ENCODE results near the gene SHISAL1.

Gene SHISAL1

DNA sequence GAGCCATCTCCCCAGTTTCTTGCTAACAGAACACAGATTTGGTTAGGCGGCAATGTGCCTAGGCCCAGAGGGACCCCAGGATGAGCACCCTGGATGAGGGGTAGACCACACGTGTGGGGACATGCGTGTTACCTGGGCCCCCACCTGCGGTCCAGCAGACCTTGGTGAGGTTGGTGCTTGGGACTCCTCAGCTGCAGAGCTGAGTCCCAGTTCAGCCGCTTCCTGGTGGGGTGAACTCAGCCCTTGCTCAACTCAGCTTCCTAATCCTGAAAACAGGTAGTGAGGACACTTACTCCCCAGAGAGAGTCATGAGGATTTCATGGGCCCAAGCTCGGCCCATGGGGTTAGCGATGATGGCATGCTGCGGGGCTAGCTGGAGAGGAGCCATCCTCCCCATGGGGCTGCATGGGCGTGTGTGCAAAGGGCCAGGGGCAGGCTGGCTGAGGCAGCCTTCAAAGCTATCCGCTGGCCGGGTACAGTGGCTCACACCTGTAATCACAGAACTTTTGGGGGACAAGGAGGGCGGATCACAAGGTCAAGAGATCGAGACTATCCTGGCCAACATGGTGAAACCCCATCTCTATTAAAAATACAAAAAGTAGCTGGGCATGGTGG, 46.9 kb upstream of the SHISAL1 start:
- Histone ChIP-seq H3K4ac (ENCODE audit: low read depth, low read length) (no peak overlapping the region), H4K91ac (ENCODE audit: low read depth, low read length) (no peak overlapping the region), H3K9me3 (ENCODE audit: insufficient read depth, low read depth, low read length) (no peaks in the 10 kb centered on the region), H2AFZ (ENCODE audit: insufficient read depth, low read length, poor library complexity) (no peak overlapping the region), H3K27ac (ENCODE audit: low read depth, low read length) (no peak overlapping the region), H3K14ac (ENCODE audit: low read length) (no peak overlapping the region), H3K36me3 (ENCODE audit: control insufficient read depth in 1 of 2, insufficient read depth in 2 of 2, low read length in 2 of 2) (no peaks in the 10 kb centered on the region), H2BK12ac (ENCODE audit: low read length) (no peak overlapping the region), H2BK5ac (ENCODE audit: low read depth, low read length, poor library complexity) (no peak overlapping the region), H3K23ac (ENCODE audit: low read length) (no peak overlapping the region), H3K27me3 (ENCODE audit: insufficient read depth, low read length) (no peaks in the 10 kb centered on the region), H4K12ac (ENCODE audit: low read depth, low read length) (no peak overlapping the region), H3K79me1 (ENCODE audit: low read length) (no peaks in the 10 kb centered on the region), H3K18ac (ENCODE audit: low read length) (no peak overlapping the region), H3K4me3 (ENCODE audit: low read depth, low read length) (no peak overlapping the region), H3K4me2 (ENCODE audit: low read length) (no peak overlapping the region), H2BK120ac (ENCODE audit: insufficient read depth, low read length, poor library complexity) (no peak overlapping the region), H2AK5ac (ENCODE audit: low read length) (no peak overlapping the region), H4K8ac (ENCODE audit: low read depth, low read length) (no peak overlapping the region), H3K4me1 (ENCODE audit: control insufficient read depth in 1 of 2, insufficient read depth in 2 of 2, low read length in 2 of 2) (peaks cover 3 to 15% of the 10 kb centered on the region in 2 experiments), H3K9ac (ENCODE audit: low read length) (no peak overlapping the region), H3K79me2 (ENCODE audit: control insufficient read depth, insufficient read depth, low read length, poor library complexity) (no peaks in the 10 kb centered on the region)
- WGBS (ENCODE audit: extremely low coverage, insufficient coverage, insufficient read length): no CpG with 5 or more reads among the region's 13 CpGs
- DNase-seq: no peak

DNA sequence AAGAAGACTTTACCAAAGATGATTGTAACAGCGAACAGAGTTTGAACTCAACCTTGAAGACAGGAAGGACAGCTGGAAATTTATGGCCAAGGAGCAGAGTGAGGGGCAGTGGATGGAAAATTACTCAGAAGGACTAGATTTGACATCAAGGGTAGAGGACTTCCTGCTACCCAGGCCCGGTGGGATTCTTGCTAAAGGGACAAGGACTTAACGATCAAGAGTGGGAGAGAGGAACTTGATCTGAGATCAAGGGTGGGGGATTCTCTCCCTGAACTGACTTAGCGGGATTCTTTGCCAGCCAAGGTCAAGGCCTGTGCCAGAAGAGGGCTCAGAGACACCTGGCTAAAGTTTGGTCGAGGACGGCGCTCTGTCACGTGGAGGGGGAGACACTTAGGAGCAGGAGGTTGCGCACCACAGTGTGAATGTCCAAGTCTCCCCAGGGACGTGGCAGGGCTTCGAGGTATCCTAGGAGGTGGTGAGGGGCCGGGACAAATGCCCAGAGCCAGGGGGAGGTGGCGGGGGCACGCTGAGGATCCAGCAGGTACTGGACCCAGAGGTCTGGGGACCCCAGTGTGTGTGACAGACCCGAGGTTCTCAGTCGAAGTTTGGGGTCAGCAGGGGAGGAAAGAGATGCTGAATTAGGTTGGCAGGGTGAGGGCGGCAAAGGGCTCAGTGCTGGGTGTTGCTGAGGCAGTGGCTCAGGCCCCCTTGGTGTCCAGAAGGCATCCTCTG, 46.1 kb upstream of the SHISAL1 start:
- no CpG with 5 or more reads among the region's 17 CpGs for WGBS (ENCODE audit: extremely low coverage, insufficient coverage, insufficient read length)
- no peak overlapping the region for H3K4me3 ChIP-seq (ENCODE audit: low read depth, low read length)

DNA sequence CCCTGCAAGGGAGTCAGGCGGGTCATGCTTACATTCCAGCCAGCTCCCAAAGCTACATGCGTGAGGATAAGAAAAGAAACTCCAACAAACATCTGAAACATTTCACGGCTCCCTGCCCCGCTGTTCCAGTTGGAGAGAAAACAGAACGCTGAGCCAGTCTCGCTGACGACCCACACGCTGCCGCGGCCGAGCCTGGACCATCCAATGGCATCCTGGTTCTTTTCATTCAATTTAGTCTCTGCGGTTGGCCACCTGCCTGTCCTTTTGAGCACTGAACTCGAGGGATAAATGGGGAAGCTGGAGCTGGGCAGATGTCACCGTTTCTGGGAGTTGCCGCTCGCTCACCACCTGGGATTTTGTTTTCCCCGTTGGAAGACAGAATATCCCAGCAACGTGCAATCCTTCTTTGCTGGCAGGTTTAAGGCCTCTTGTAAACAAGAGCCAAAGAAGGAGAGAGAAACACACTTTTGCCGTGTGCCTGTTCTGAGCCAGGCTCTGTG, 45.3 kb upstream of the SHISAL1 start:
- WGBS (ENCODE audit: extremely low coverage, insufficient coverage, insufficient read length): no CpG with 5 or more reads among the region's 19 CpGs
- DNase-seq: no peak
- Histone ChIP-seq H3K23ac (ENCODE audit: low read length) (no peak overlapping the region), H4K8ac (ENCODE audit: low read depth, low read length) (no peak overlapping the region), H3K4me3 (ENCODE audit: low read depth, low read length) (no peak overlapping the region), H3K79me1 (ENCODE audit: low read length) (no peaks in the 10 kb centered on the region), H3K18ac (ENCODE audit: low read length) (no peak overlapping the region), H3K27me3 (ENCODE audit: insufficient read depth, low read length) (no peaks in the 10 kb centered on the region), H3K4ac (ENCODE audit: low read depth, low read length) (no peak overlapping the region), H2BK12ac (ENCODE audit: low read length) (no peak overlapping the region), H2BK120ac (ENCODE audit: insufficient read depth, low read length, poor library complexity) (no peak overlapping the region), H3K14ac (ENCODE audit: low read length) (no peak overlapping the region), H3K4me1 (ENCODE audit: control insufficient read depth in 1 of 2, insufficient read depth in 2 of 2, low read length in 2 of 2) (peaks cover 0 to 10% of the 10 kb centered on the region in 2 experiments), H2AFZ (ENCODE audit: insufficient read depth, low read length, poor library complexity) (no peak overlapping the region), H3K36me3 (ENCODE audit: control insufficient read depth in 1 of 2, insufficient read depth in 2 of 2, low read length in 2 of 2) (no peaks in the 10 kb centered on the region), H2AK5ac (ENCODE audit: low read length) (no peak overlapping the region), H3K4me2 (ENCODE audit: low read length) (no peak overlapping the region), H4K91ac (ENCODE audit: low read depth, low read length) (no peak overlapping the region), H4K12ac (ENCODE audit: low read depth, low read length) (no peak overlapping the region), H3K27ac (ENCODE audit: low read depth, low read length) (no peak overlapping the region), H3K79me2 (ENCODE audit: control insufficient read depth, insufficient read depth, low read length, poor library complexity) (no peaks in the 10 kb centered on the region), H3K9me3 (ENCODE audit: insufficient read depth, low read depth, low read length) (no peaks in the 10 kb centered on the region), H2BK5ac (ENCODE audit: low read depth, low read length, poor library complexity) (no peak overlapping the region), H3K9ac (ENCODE audit: low read length) (no peak overlapping the region)

More for the DNA sequence above, 46.1 kb upstream of the SHISAL1 start:
- Histone ChIP-seq H3K27ac (ENCODE audit: low read depth, low read length) (no peak overlapping the region), H2AFZ (ENCODE audit: insufficient read depth, low read length, poor library complexity) (no peak overlapping the region), H3K79me1 (ENCODE audit: low read length) (no peaks in the 10 kb centered on the region), H2BK120ac (ENCODE audit: insufficient read depth, low read length, poor library complexity) (no peak overlapping the region), H3K23ac (ENCODE audit: low read length) (no peak overlapping the region), H3K27me3 (ENCODE audit: insufficient read depth, low read length) (no peaks in the 10 kb centered on the region), H2AK5ac (ENCODE audit: low read length) (no peak overlapping the region), H3K18ac (ENCODE audit: low read length) (no peak overlapping the region), H2BK5ac (ENCODE audit: low read depth, low read length, poor library complexity) (no peak overlapping the region), H3K4me1 (ENCODE audit: control insufficient read depth in 1 of 2, insufficient read depth in 2 of 2, low read length in 2 of 2) (peaks cover 3 to 15% of the 10 kb centered on the region in 2 experiments), H4K91ac (ENCODE audit: low read depth, low read length) (no peak overlapping the region), H3K36me3 (ENCODE audit: control insufficient read depth in 1 of 2, insufficient read depth in 2 of 2, low read length in 2 of 2) (no peaks in the 10 kb centered on the region), H3K79me2 (ENCODE audit: control insufficient read depth, insufficient read depth, low read length, poor library complexity) (no peaks in the 10 kb centered on the region), H3K4ac (ENCODE audit: low read depth, low read length) (no peak overlapping the region), H3K14ac (ENCODE audit: low read length) (no peak overlapping the region), H4K8ac (ENCODE audit: low read depth, low read length) (no peak overlapping the region), H3K9me3 (ENCODE audit: insufficient read depth, low read depth, low read length) (no peaks in the 10 kb centered on the region), H2BK12ac (ENCODE audit: low read length) (no peak overlapping the region), H3K9ac (ENCODE audit: low read length) (no peak overlapping the region), H4K12ac (ENCODE audit: low read depth, low read length) (no peak overlapping the region), H3K4me2 (ENCODE audit: low read length) (no peak overlapping the region)
- no peak for DNase-seq

DNA sequence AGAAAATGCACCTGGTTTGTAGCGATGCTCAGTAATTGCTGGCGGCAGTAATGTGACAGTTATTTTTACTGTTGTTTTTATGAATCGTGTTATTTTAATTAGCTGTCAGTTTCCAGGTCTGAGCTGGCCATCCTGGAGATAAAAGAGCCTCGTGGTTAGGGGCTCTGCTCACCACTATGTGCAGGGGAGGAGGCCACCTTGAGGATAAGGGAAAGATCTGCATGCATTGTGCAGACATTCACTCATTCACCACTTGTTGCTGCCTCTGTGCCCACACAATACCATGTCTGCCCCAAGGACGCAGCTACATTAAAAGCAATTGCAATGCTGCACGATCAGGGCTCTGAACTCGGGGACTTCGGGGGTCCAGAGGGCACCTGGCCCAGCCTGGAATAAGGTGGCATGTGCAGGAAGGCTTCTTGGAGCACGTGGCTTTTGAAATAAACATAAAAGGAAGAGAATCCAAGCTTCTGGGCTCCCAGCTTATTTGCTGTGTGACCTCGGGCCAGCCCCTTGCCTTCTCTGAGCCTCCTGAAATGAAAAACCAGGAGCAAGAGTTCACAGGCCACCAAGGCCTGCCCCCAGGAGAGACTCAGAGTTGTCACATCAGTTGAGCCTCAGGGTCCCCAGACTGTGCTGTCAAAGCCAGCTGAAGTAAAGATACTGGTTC, 44.7 kb upstream of the SHISAL1 start:
- Histone ChIP-seq H3K9ac (ENCODE audit: low read length) (no peak overlapping the region), H3K4me3 (ENCODE audit: low read depth, low read length) (no peak overlapping the region), H4K91ac (ENCODE audit: low read depth, low read length) (no peak overlapping the region), H3K36me3 (ENCODE audit: control insufficient read depth in 1 of 2, insufficient read depth in 2 of 2, low read length in 2 of 2) (no peaks in the 10 kb centered on the region), H3K4me1 (ENCODE audit: control insufficient read depth in 1 of 2, insufficient read depth in 2 of 2, low read length in 2 of 2) (peaks cover 2 to 14% of the 10 kb centered on the region in 2 experiments), H3K27me3 (ENCODE audit: insufficient read depth, low read length) (no peaks in the 10 kb centered on the region), H2AFZ (ENCODE audit: insufficient read depth, low read length, poor library complexity) (no peak overlapping the region), H2BK12ac (ENCODE audit: low read length) (no peak overlapping the region), H4K12ac (ENCODE audit: low read depth, low read length) (no peak overlapping the region), H3K27ac (ENCODE audit: low read depth, low read length) (no peak overlapping the region), H2BK120ac (ENCODE audit: insufficient read depth, low read length, poor library complexity) (no peak overlapping the region), H3K18ac (ENCODE audit: low read length) (no peak overlapping the region), H3K14ac (ENCODE audit: low read length) (no peak overlapping the region), H2AK5ac (ENCODE audit: low read length) (no peak overlapping the region), H3K79me1 (ENCODE audit: low read length) (peaks cover 2% of the 10 kb centered on the region), H3K79me2 (ENCODE audit: control insufficient read depth, insufficient read depth, low read length, poor library complexity) (no peaks in the 10 kb centered on the region), H4K8ac (ENCODE audit: low read depth, low read length) (no peak overlapping the region), H3K23ac (ENCODE audit: low read length) (no peak overlapping the region), H3K9me3 (ENCODE audit: insufficient read depth, low read depth, low read length) (no peaks in the 10 kb centered on the region), H3K4ac (ENCODE audit: low read depth, low read length) (no peak overlapping the region), H3K4me2 (ENCODE audit: low read length) (no peak overlapping the region), H2BK5ac (ENCODE audit: low read depth, low read length, poor library complexity) (no peak overlapping the region)
- WGBS (ENCODE audit: extremely low coverage, insufficient coverage, insufficient read length): no CpG with 5 or more reads among the region's 10 CpGs
- DNase-seq: no peak
